DOHH2 (cell line): ENCODE data around the gene EOLA2.

Experiments used
- EZH2phosphoT487 ChIP-seq: fragments of 200-600 bp; sonication (generic); IDR thresholded peaks from 2 replicates; pipeline ENCODE4 v1.6.1; 2017; ENCODE audit warnings: borderline replicate concordance, mild to moderate bottlenecking, antibody characterized with exemption, low read length, moderate library complexity, mixed read lengths
- TF ChIP-seq, protein P1 (sequence below): fragments of 200-600 bp; sonication (generic); IDR thresholded peaks from one replicate; pipeline ENCODE4 v1.5.1; 2014; ENCODE audit warnings: antibody characterized with exemption, mild to moderate bottlenecking, low read depth, low read length; ENCODE audit not compliant: poor library complexity, severe bottlenecking

DNA sequence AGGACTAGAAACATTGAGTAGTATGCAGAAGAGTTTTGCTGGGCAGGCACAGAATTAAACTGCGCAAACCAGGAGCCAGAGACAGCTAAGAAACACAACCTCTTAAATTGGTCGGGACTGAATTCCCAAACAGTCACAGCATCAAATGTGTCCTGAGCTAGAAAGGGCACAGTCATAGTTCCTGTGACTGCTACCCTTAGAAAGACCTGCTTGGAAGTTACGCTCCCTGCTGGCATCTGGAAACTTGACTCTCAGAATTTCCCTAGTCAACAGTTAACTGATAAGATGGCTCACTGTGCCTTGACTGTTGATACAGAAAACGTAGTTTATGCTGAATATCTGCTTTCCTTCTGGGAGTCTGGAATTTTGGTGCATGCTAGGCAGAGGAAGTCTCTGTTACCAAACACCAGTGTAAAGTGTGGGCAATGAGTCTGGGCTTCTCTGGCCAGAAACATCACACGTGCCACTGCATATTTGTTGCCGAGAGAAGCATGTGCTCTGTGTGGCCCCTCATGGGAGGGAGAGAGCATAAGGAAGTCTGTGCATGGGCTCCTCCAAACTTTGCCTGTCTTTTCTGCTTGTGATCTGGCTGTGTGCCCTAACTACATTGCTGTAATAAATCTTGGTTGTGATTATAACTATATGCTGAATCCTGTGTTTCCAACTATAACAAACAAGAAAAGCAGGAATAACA, 11.6 kb upstream of the EOLA2 start:
- TF ChIP-seq, protein P1, sequence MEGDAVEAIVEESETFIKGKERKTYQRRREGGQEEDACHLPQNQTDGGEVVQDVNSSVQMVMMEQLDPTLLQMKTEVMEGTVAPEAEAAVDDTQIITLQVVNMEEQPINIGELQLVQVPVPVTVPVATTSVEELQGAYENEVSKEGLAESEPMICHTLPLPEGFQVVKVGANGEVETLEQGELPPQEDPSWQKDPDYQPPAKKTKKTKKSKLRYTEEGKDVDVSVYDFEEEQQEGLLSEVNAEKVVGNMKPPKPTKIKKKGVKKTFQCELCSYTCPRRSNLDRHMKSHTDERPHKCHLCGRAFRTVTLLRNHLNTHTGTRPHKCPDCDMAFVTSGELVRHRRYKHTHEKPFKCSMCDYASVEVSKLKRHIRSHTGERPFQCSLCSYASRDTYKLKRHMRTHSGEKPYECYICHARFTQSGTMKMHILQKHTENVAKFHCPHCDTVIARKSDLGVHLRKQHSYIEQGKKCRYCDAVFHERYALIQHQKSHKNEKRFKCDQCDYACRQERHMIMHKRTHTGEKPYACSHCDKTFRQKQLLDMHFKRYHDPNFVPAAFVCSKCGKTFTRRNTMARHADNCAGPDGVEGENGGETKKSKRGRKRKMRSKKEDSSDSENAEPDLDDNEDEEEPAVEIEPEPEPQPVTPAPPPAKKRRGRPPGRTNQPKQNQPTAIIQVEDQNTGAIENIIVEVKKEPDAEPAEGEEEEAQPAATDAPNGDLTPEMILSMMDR = no peak
- no peak for TF ChIP-seq EZH2phosphoT487
